ENCODE measurements around the gene MBP. TPM values are rescaled to one million over a fixed set of nuclear protein-coding genes. Genes with fewer than 3 reads are reported as not detected.

MBP gene
- total RNA-seq, 2 experiments from 2014 or later: 75.4 to 79.2 TPM

GRCh38 chr18:77024476-77024875, 108.1 kb downstream of the MBP start:
- H3K27me3 Mint-ChIP-seq: no peaks in the 10 kb centered on the region
- TF ChIP-seq, protein P1, sequence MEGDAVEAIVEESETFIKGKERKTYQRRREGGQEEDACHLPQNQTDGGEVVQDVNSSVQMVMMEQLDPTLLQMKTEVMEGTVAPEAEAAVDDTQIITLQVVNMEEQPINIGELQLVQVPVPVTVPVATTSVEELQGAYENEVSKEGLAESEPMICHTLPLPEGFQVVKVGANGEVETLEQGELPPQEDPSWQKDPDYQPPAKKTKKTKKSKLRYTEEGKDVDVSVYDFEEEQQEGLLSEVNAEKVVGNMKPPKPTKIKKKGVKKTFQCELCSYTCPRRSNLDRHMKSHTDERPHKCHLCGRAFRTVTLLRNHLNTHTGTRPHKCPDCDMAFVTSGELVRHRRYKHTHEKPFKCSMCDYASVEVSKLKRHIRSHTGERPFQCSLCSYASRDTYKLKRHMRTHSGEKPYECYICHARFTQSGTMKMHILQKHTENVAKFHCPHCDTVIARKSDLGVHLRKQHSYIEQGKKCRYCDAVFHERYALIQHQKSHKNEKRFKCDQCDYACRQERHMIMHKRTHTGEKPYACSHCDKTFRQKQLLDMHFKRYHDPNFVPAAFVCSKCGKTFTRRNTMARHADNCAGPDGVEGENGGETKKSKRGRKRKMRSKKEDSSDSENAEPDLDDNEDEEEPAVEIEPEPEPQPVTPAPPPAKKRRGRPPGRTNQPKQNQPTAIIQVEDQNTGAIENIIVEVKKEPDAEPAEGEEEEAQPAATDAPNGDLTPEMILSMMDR (IDR thresholded peaks at IDR 0.05): no peak
- POLR2A ChIA-PET: no interaction called here
- peaks cover 56% of the 10 kb centered on the region for H3K36me3 Mint-ChIP-seq (ENCODE audit: low read depth)
- Histone ChIP-seq H3K9me3 (ENCODE audit: control insufficient read depth in 1 of 2, insufficient read depth in 1 of 2, low read length in 2 of 2) (no peaks in the 10 kb centered on the region), H3K27ac (ENCODE audit: low read depth in 1 of 2, low read length in 2 of 2) (no peak overlapping the region), H3K4me1 (ENCODE audit: insufficient read depth, low read length) (peaks cover 12% of the 10 kb centered on the region), H3K4me3 (ENCODE audit: low read length) (no peak overlapping the region), H3K27me3 (ENCODE audit: control insufficient read depth in 1 of 2, insufficient read depth in 2 of 2, low read length in 2 of 2) (no peaks in the 10 kb centered on the region), H3K36me3 (ENCODE audit: insufficient read depth, low read length) (peaks cover 43% of the 10 kb centered on the region)
- ATAC-seq (ENCODE audit: poor library complexity) (no peak), DNase-seq (no peak)
- H3K4me1 Mint-ChIP-seq (ENCODE audit: low read depth): peaks cover 6% of the 10 kb centered on the region
- no peak overlapping the region for H3K27ac Mint-ChIP-seq
- H3K4me3 Mint-ChIP-seq: no peak overlapping the region
- CTCF ChIA-PET: no interaction called here
- intact Hi-C loops (cut with DNase I, micrococcal nuclease): no loop called here
- no peaks in the 10 kb centered on the region for H3K9me3 Mint-ChIP-seq

DNA sequence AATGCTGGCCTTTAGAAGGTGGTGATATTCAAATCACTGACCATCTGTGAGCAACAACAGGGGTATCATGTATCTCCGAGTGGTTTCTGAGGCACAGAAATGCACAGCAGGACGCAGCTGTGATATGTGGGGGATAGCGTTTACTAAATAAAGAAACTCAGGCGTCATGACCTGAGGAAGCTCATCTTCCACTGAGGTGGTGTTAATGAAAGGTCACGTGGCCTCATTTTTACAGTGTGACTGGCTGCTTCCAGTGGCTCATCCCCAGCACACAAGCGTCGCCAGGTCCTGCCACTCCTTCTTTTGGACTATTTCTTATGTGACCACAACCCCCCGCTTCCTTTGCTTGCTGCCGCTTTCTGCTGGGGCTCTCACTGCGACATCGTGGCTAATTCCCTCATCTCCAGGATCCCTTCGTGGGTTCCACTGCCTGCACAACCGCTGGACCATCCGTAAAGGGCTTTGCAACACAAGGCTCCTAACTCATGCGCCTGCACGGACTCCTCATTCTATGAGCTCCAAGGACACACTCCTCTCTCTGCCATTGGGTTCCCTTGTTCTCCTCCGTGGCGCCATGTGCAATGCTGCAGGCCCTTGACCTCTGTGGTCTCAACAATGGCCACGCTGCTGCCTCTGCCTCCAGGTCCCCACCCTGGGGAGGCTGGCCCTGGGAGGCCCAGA, 109.3 kb downstream of the MBP start:
- no peaks in the 10 kb centered on the region for H3K27me3 Mint-ChIP-seq
- no peak overlapping the region for H3K4me3 ChIP-seq (ENCODE audit: low read length)
- H3K4me3 Mint-ChIP-seq: no peak overlapping the region
- intact Hi-C loops (cut with DNase I, micrococcal nuclease): loop anchor here in 1 of 2 experiments (2.0 kb wide), 1 partner anchor 16 kb away; no protein-coding TSS in a partner anchor
- ChIA-PET CTCF (no interaction called here), POLR2A (no interaction called here)
- peaks cover 18% of the 10 kb centered on the region for H3K4me1 Mint-ChIP-seq (ENCODE audit: low read depth)
- H3K27ac Mint-ChIP-seq: peak overlapping the region; percentile 8
- no peaks in the 10 kb centered on the region for H3K9me3 Mint-ChIP-seq
- no peak for ATAC-seq (ENCODE audit: poor library complexity)
- TF ChIP-seq, protein P1 (IDR thresholded peaks at IDR 0.05): no peak
- no peaks in the 10 kb centered on the region for H3K9me3 ChIP-seq (ENCODE audit: control insufficient read depth in 1 of 2, insufficient read depth in 1 of 2, low read length in 2 of 2)
- H3K36me3 ChIP-seq (ENCODE audit: insufficient read depth, low read length): peaks cover 46% of the 10 kb centered on the region
- no peak overlapping the region for H3K27ac ChIP-seq (ENCODE audit: low read depth in 1 of 2, low read length in 2 of 2)
- H3K27me3 ChIP-seq (ENCODE audit: control insufficient read depth in 1 of 2, insufficient read depth in 2 of 2, low read length in 2 of 2): no peaks in the 10 kb centered on the region
- H3K36me3 Mint-ChIP-seq (ENCODE audit: low read depth): peaks cover 68% of the 10 kb centered on the region
- peaks cover 12% of the 10 kb centered on the region for H3K4me1 ChIP-seq (ENCODE audit: insufficient read depth, low read length)
- no peak for DNase-seq

DNA sequence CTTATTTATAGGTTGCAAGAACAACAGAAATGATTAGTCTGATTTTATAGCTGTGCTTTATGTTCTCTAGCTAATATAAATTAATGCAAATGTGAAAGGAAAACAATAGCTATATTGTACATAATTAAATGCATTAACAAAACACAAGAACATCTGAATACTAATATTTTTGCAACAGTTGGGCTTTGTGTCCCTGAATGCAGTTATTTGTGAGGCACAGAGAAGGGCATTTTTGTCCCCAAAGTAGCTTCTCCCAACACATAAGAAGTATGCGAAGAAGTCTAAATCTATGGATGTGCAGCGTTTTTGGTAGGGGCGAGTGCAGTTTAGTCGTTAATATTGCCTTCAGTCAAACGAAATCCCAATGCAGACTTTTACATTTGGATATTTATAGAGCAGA, 110.0 kb downstream of the MBP start:
- DNase-seq: no peak
- H3K4me1 ChIP-seq (ENCODE audit: insufficient read depth, low read length): peaks cover 12% of the 10 kb centered on the region
- no peaks in the 10 kb centered on the region for H3K27me3 Mint-ChIP-seq
- H3K4me3 ChIP-seq (ENCODE audit: low read length): no peak overlapping the region
- H3K9me3 ChIP-seq (ENCODE audit: control insufficient read depth in 1 of 2, insufficient read depth in 1 of 2, low read length in 2 of 2): no peaks in the 10 kb centered on the region
- no peak overlapping the region for H3K4me3 Mint-ChIP-seq
- TF ChIP-seq, protein P1 (IDR thresholded peaks at IDR 0.05): no peak
- peaks cover 51% of the 10 kb centered on the region for H3K36me3 ChIP-seq (ENCODE audit: insufficient read depth, low read length)
- ATAC-seq (ENCODE audit: poor library complexity): no peak
- no peaks in the 10 kb centered on the region for H3K27me3 ChIP-seq (ENCODE audit: control insufficient read depth in 1 of 2, insufficient read depth in 2 of 2, low read length in 2 of 2)
- no peaks in the 10 kb centered on the region for H3K9me3 Mint-ChIP-seq
- intact Hi-C loops (cut with DNase I, micrococcal nuclease): loop anchor here in 1 of 2 experiments (2.0 kb wide), 1 partner anchor 16 kb away; no protein-coding TSS in a partner anchor
- H3K4me1 Mint-ChIP-seq (ENCODE audit: low read depth): peaks cover 23% of the 10 kb centered on the region
- no peak overlapping the region for H3K27ac Mint-ChIP-seq
- ChIA-PET CTCF (no interaction called here), POLR2A (no interaction called here)
- H3K27ac ChIP-seq (ENCODE audit: low read depth in 1 of 2, low read length in 2 of 2): no peak overlapping the region
- peaks cover 75% of the 10 kb centered on the region for H3K36me3 Mint-ChIP-seq (ENCODE audit: low read depth)
